Keratinocyte (primary cell): ENCODE data around the gene SNRPD3. TPM values are rescaled to one million over a fixed set of nuclear protein-coding genes. Genes with fewer than 3 reads are reported as not detected.

Source experiments
- DNase-seq: peaks from one replicate; pipeline ENCODE4 v3.0.0-alpha.2; 2011; ENCODE audit warnings: low read depth, missing footprints, low spot score
- FAIRE-seq: peaks from 2 replicates; lab custom pipeline; 2011; peaks lifted over from hg19 to GRCh38; lab: Jason Lieb, UNC
- H2AFZ ChIP-seq: 2 replicates; pipeline ENCODE4 v1.6.0; 2012; ENCODE audit warnings: low read length, control low read depth, inconsistent platforms; ENCODE audit not compliant: control insufficient read depth
- H3K27ac ChIP-seq: 2 replicates; pipeline ENCODE4 v1.5.1; 2011; ENCODE audit warnings: low read length; ENCODE audit not compliant: control insufficient read depth, insufficient read depth
- H3K27me3 ChIP-seq: 3 replicates; pipeline ENCODE4 v1.6.0; 2011; ENCODE audit warnings: low read length; ENCODE audit not compliant: control insufficient read depth, insufficient read depth; ENCODE audit errors: extremely low read depth
- H3K36me3 ChIP-seq, 2 experiments: 2 replicates in 1 of 2; 3 replicates in 1 of 2; pipeline ENCODE4 v1.5.1; 2011; ENCODE audit warnings: low read length in 2 of 2, mild to moderate bottlenecking in 1 of 2; ENCODE audit not compliant: control insufficient read depth in 2 of 2, insufficient read depth in 2 of 2; ENCODE audit errors: extremely low read depth in 1 of 2
- H3K4me1 ChIP-seq: 3 replicates; pipeline ENCODE4 v1.5.1; 2011; ENCODE audit warnings: low read length; ENCODE audit not compliant: control insufficient read depth, insufficient read depth; ENCODE audit errors: extremely low read depth
- H3K4me2 ChIP-seq: 3 replicates; pipeline ENCODE4 v1.6.0; 2011; ENCODE audit warnings: low read depth, low read length; ENCODE audit not compliant: control insufficient read depth, insufficient read depth; ENCODE audit errors: extremely low read depth
- H3K4me3 ChIP-seq, 3 experiments: fragments of 200-600 bp in 1 of 3; sonication (generic) in 1 of 3; 2 replicates in 2 of 3; 3 replicates in 1 of 3; pipeline ENCODE4 v1.5.1; 2011 to 2016; ENCODE audit warnings: low read length in 3 of 3, mild to moderate bottlenecking in 3 of 3, control low read depth in 2 of 3, inconsistent platforms in 1 of 3, low read depth in 1 of 3, mixed read lengths in 1 of 3, mixed run types in 1 of 3, moderate library complexity in 1 of 3; ENCODE audit not compliant: control insufficient read depth in 2 of 3, insufficient read depth in 2 of 3; ENCODE audit errors: extremely low read depth in 1 of 3
- H3K79me2 ChIP-seq: 2 replicates; pipeline ENCODE4 v1.6.0; 2012; ENCODE audit warnings: low read length; ENCODE audit not compliant: control insufficient read depth, insufficient read depth
- H3K9ac ChIP-seq: 3 replicates; pipeline ENCODE4 v1.6.0; 2011; ENCODE audit warnings: low read length; ENCODE audit not compliant: control insufficient read depth, insufficient read depth; ENCODE audit errors: extremely low read depth
- H3K9me1 ChIP-seq: 3 replicates; pipeline ENCODE4 v1.6.0; 2011; ENCODE audit warnings: low read length; ENCODE audit not compliant: control insufficient read depth, insufficient read depth; ENCODE audit errors: extremely low read depth
- H3K9me3 ChIP-seq: 2 replicates; pipeline ENCODE4 v1.5.1; 2012; ENCODE audit warnings: low read depth, low read length; ENCODE audit not compliant: control insufficient read depth
- H4K20me1 ChIP-seq: 3 replicates; pipeline ENCODE4 v1.6.0; 2011; ENCODE audit warnings: low read length; ENCODE audit not compliant: control insufficient read depth, insufficient read depth; ENCODE audit errors: extremely low read depth
- CTCF ChIP-seq, 3 experiments: IDR thresholded peaks in 1 of 3; conservative IDR thresholded peaks in 1 of 3; optimal IDR thresholded peaks in 1 of 3; 2 replicates in 2 of 3; 3 replicates in 1 of 3; pipeline versions ENCODE3 to v1.5.1; 2011; ENCODE audit warnings: low read length in 3 of 3, mild to moderate bottlenecking in 3 of 3, moderate library complexity in 2 of 3, control low read depth in 1 of 3, inconsistent platforms in 1 of 3; ENCODE audit not compliant: insufficient read depth in 2 of 3; ENCODE audit errors: extremely low read depth in 1 of 3
- EZH2 ChIP-seq: IDR thresholded peaks from one replicate; pipeline ENCODE4 v1.6.1; 2012; ENCODE audit warnings: inconsistent platforms, mild to moderate bottlenecking, low read length, moderate library complexity
- dilution Hi-C: fragments of 300-500 bp; cut with MboI; formaldehyde crosslinking; loops from one replicate; pipeline ENCODE4 v1.7.0; 2020; ENCODE audit warnings: low sequenced_read_pairs; ENCODE audit not compliant: extremely low pct_ligation_motif_present
- polyA plus RNA-seq, 5 experiments: library from polyadenylated mRNA; depleted of rRNA in 3 of 5; stranded (reverse) in 3 of 5; stranded (forward) in 1 of 5; unstranded in 1 of 5; fragments of >200 nt; gene quantifications; 1 replicate in 1 of 5; 2 replicates in 3 of 5; 3 replicates in 1 of 5; pipeline versions ENCODE4 v1.2.1 to v1.2.3, GENCODE V29; 2011 to 2012; ENCODE audit warnings: missing spikeins in 2 of 5, low read depth in 1 of 5, low replicate concordance in 1 of 5

The SNRPD3 gene
- polyA plus RNA-seq, 1 donor (not counting 4 experiments of a cell fraction or from before 2014, with no cell fraction given), result 135 TPM

GRCh38 chr22:24571266-24571665, 15.5 kb downstream of the SNRPD3 start:
- no peaks in the 10 kb centered on the region for H3K9me1 ChIP-seq
- peaks cover 24 to 41% of the 10 kb centered on the region in 2 experiments for H3K36me3 ChIP-seq
- no peak for DNase-seq
- H3K27me3 ChIP-seq, result no peaks in the 10 kb centered on the region
- no peak overlapping the region for H3K9ac ChIP-seq
- no peak overlapping the region for H3K4me2 ChIP-seq
- peaks cover 6% of the 10 kb centered on the region for H4K20me1 ChIP-seq
- FAIRE-seq, result no peak
- no peak overlapping the region for H3K4me3 ChIP-seq
- TF ChIP-seq EZH2 (no peak), CTCF (optimal IDR thresholded peaks at IDR 0.05 in 1 of 3, IDR thresholded peaks at IDR 0.05 in 1 of 3, conservative IDR thresholded peaks at IDR 0.05 in 1 of 3; ENCODE audit: extremely low read depth in 1 of 3, insufficient read depth in 2 of 3, low read length in 3 of 3) (no peak)
- H3K9me3 ChIP-seq, result no peaks in the 10 kb centered on the region
- no peaks in the 10 kb centered on the region for H3K4me1 ChIP-seq
- no peak overlapping the region for H3K27ac ChIP-seq
- H3K79me2 ChIP-seq, result peaks cover 30% of the 10 kb centered on the region
- dilution Hi-C loops, result no loop called here
- no peak overlapping the region for H2AFZ ChIP-seq

- Histone ChIP-seq H3K9ac (peak overlapping the region; percentile 10), H4K20me1 (no peaks in the 10 kb centered on the region), H3K4me2 (no peak overlapping the region), H3K9me3 (no peaks in the 10 kb centered on the region), H3K4me3 (no peak overlapping the region), H3K27ac (peak overlapping the region; percentile 52), H2AFZ (no peak overlapping the region), H3K79me2 (no peaks in the 10 kb centered on the region), H3K36me3 (peaks cover 6 to 19% of the 10 kb centered on the region in 2 experiments), H3K27me3 (no peaks in the 10 kb centered on the region), H3K4me1 (peaks cover 34% of the 10 kb centered on the region), H3K9me1 (no peaks in the 10 kb centered on the region)
- DNase-seq (no peak), FAIRE-seq (no peak)
- dilution Hi-C loops, result no loop called here
- no peak for TF ChIP-seq EZH2
- no peak for TF ChIP-seq CTCF (optimal IDR thresholded peaks at IDR 0.05 in 1 of 3, IDR thresholded peaks at IDR 0.05 in 1 of 3, conservative IDR thresholded peaks at IDR 0.05 in 1 of 3; ENCODE audit: extremely low read depth in 1 of 3, insufficient read depth in 2 of 3, low read length in 3 of 3)
Measured at GRCh38 chr22:24576778-24577177, 21.0 kb downstream of the SNRPD3 start.
